VCaP (cell line): ENCODE data around the gene UNC45A.
"Not testable (repeated sequence)": the region's sequence is repeated elsewhere in the genome, so short reads cannot be mapped to it uniquely, and the experiment has no call there.

Source experiments
- H3K27ac ChIP-seq: fragments of 450-650 bp; 2 replicates; pipeline ENCODE4 v1.5.1; 2017
- CTCF ChIP-seq: fragments of 450-650 bp; conservative IDR thresholded peaks from 2 replicates; pipeline ENCODE4 v1.5.1; 2017; ENCODE audit warnings: mild to moderate bottlenecking, moderate library complexity

The UNC45A gene

GRCh38 chr15:90916461-90916860 is 18.6 kb upstream of the UNC45A start:
- no peak for TF ChIP-seq CTCF
- no peak overlapping the region for H3K27ac ChIP-seq

GRCh38 chr15:90917569-90917968 is 17.5 kb upstream of the UNC45A start:
- no peak for TF ChIP-seq CTCF
- H3K27ac ChIP-seq = no peak overlapping the region

- TF ChIP-seq CTCF = no peak
- H3K27ac ChIP-seq = no peak overlapping the region
Measured at GRCh38 chr15:90918034-90918788, 16.9 kb upstream of the UNC45A start.

- no peak for TF ChIP-seq CTCF
- no peak overlapping the region for H3K27ac ChIP-seq
Measured at GRCh38 chr15:90918835-90919234, 16.2 kb upstream of the UNC45A start.

GRCh38 chr15:90921887-90922286 is 13.2 kb upstream of the UNC45A start:
- no peak overlapping the region for H3K27ac ChIP-seq
- no peak for TF ChIP-seq CTCF

GRCh38 chr15:90922712-90923322 is 12.3 kb upstream of the UNC45A start:
- H3K27ac ChIP-seq = not testable (repeated sequence)

- H3K27ac ChIP-seq = no peak overlapping the region
- no peak for TF ChIP-seq CTCF
Measured at GRCh38 chr15:90924375-90924774, 10.7 kb upstream of the UNC45A start.

- H3K27ac ChIP-seq = not testable (repeated sequence)
Measured at GRCh38 chr15:90926766-90927165, 8.3 kb upstream of the UNC45A start.

GRCh38 chr15:90928106-90928505 is 7.0 kb upstream of the UNC45A start:
- H3K27ac ChIP-seq = not testable (repeated sequence)
